KMS-11 (cell line): ENCODE results near the gene CD9.

Experiments used
- H2AFZ ChIP-seq: fragments of 200-600 bp; sonication (generic); 2 replicates; pipeline ENCODE4 v1.6.1; 2016; ENCODE audit warnings: antibody characterized with exemption, mixed run types, low read depth
- H3K27ac ChIP-seq: fragments of 200-600 bp; sonication (generic); 2 replicates; pipeline ENCODE4 v1.6.1; 2016; ENCODE audit warnings: mild to moderate bottlenecking, mixed run types
- H3K27me3 ChIP-seq: fragments of 200-600 bp; sonication (generic); 2 replicates; pipeline ENCODE4 v1.6.1; 2017; ENCODE audit warnings: mild to moderate bottlenecking, low read depth, mixed run types, moderate library complexity; ENCODE audit not compliant: insufficient read depth
- H3K36me3 ChIP-seq: fragments of 200-600 bp; sonication (generic); 2 replicates; pipeline ENCODE4 v1.6.1; 2017; ENCODE audit warnings: mild to moderate bottlenecking, mixed run types; ENCODE audit not compliant: insufficient read depth
- H3K4me1 ChIP-seq: fragments of 200-600 bp; sonication (generic); 2 replicates; pipeline ENCODE4 v1.6.1; 2016; ENCODE audit warnings: mild to moderate bottlenecking, low read depth, mixed run types; ENCODE audit not compliant: poor library complexity, severe bottlenecking
- H3K4me2 ChIP-seq: fragments of 200-600 bp; sonication (generic); 2 replicates; pipeline ENCODE4 v1.7.0; 2016; ENCODE audit warnings: mild to moderate bottlenecking, mixed run types
- H3K4me3 ChIP-seq: fragments of 200-600 bp; sonication (generic); IDR thresholded peaks from 2 replicates; pipeline ENCODE4 v1.6.1; 2017; ENCODE audit warnings: low read depth, low read length, mixed read lengths; ENCODE audit not compliant: insufficient read depth
- H3K79me2 ChIP-seq: fragments of 200-600 bp; sonication (generic); 2 replicates; pipeline ENCODE4 v1.6.1; 2016; ENCODE audit warnings: low read depth, mixed run types; ENCODE audit not compliant: insufficient read depth
- H3K9ac ChIP-seq: fragments of 200-600 bp; sonication (generic); 2 replicates; pipeline ENCODE4 v1.6.1; 2016; ENCODE audit warnings: mild to moderate bottlenecking, mixed run types
- H4K20me1 ChIP-seq: fragments of 200-600 bp; sonication (generic); 2 replicates; pipeline ENCODE4 v1.6.1; 2016; ENCODE audit warnings: mild to moderate bottlenecking, mixed run types; ENCODE audit not compliant: insufficient read depth
- CTCF ChIP-seq: fragments of 200-600 bp; sonication (generic); conservative IDR thresholded peaks from 2 replicates; pipeline ENCODE4 v1.6.1; 2017; ENCODE audit warnings: low read depth, mild to moderate bottlenecking, antibody characterized with exemption, low read length, moderate library complexity, mixed read lengths

The CD9 gene

GRCh38 chr12:6273205-6273540 is 73.0 kb downstream of the CD9 start:
- TF ChIP-seq CTCF: no peak
- peaks cover 35% of the 10 kb centered on the region for H3K4me1 ChIP-seq
- no peaks in the 10 kb centered on the region for H3K27me3 ChIP-seq
- no peaks in the 10 kb centered on the region for H3K79me2 ChIP-seq
- no peaks in the 10 kb centered on the region for H4K20me1 ChIP-seq
- H3K36me3 ChIP-seq: no peaks in the 10 kb centered on the region
- peak overlapping the region; percentile 24; the same call in 1 of the 2 replicates for H3K27ac ChIP-seq
- peak overlapping the region; percentile 47; the same call in 1 of the 2 replicates for H2AFZ ChIP-seq
- no peak overlapping the region for H3K4me3 ChIP-seq
- peak overlapping the region; percentile 15; the same call in 1 of the 2 replicates for H3K9ac ChIP-seq
- peak overlapping the region; percentile 73 for H3K4me2 ChIP-seq

GRCh38 chr12:6273541-6274230 is 73.5 kb downstream of the CD9 start:
- Histone ChIP-seq H3K9ac (peak overlapping the region; percentile 15; the same call in 1 of the 2 replicates), H3K4me2 (peak overlapping the region; percentile 73; the same call in 1 of the 2 replicates), H3K27me3 (no peaks in the 10 kb centered on the region), H2AFZ (peak overlapping the region; percentile 47; the same call in 1 of the 2 replicates), H4K20me1 (no peaks in the 10 kb centered on the region), H3K4me1 (peaks cover 35% of the 10 kb centered on the region), H3K4me3 (no peak overlapping the region), H3K36me3 (no peaks in the 10 kb centered on the region), H3K27ac (0 out of 2 replicates have a peak overlapping the region, but pooled peaks have one; percentile 24), H3K79me2 (no peaks in the 10 kb centered on the region)
- no peak for TF ChIP-seq CTCF

- Histone ChIP-seq H3K4me3 (no peak overlapping the region), H3K27me3 (no peaks in the 10 kb centered on the region), H3K36me3 (no peaks in the 10 kb centered on the region), H4K20me1 (no peaks in the 10 kb centered on the region), H3K4me1 (peaks cover 35% of the 10 kb centered on the region), H3K9ac (no peak overlapping the region), H3K4me2 (no peak overlapping the region), H3K27ac (no peak overlapping the region), H2AFZ (no peak overlapping the region), H3K79me2 (no peaks in the 10 kb centered on the region)
- TF ChIP-seq CTCF: no peak
Observed at GRCh38 chr12:6274231-6275221, 74.3 kb downstream of the CD9 start.

- TF ChIP-seq CTCF: no peak
- peaks cover 2% of the 10 kb centered on the region; the same call in 1 of the 2 replicates for H3K27me3 ChIP-seq
- no peak overlapping the region for H3K4me2 ChIP-seq
- H3K4me1 ChIP-seq: peaks cover 35% of the 10 kb centered on the region
- no peaks in the 10 kb centered on the region for H4K20me1 ChIP-seq
- no peaks in the 10 kb centered on the region for H3K36me3 ChIP-seq
- H3K27ac ChIP-seq: no peak overlapping the region
- H3K9ac ChIP-seq: no peak overlapping the region
- no peak overlapping the region for H2AFZ ChIP-seq
- no peak overlapping the region for H3K4me3 ChIP-seq
- H3K79me2 ChIP-seq: no peaks in the 10 kb centered on the region
Observed at GRCh38 chr12:6275928-6276887, 76.0 kb downstream of the CD9 start.
